ENCODE measurements around the gene DLGAP4.

Gene DLGAP4

DNA sequence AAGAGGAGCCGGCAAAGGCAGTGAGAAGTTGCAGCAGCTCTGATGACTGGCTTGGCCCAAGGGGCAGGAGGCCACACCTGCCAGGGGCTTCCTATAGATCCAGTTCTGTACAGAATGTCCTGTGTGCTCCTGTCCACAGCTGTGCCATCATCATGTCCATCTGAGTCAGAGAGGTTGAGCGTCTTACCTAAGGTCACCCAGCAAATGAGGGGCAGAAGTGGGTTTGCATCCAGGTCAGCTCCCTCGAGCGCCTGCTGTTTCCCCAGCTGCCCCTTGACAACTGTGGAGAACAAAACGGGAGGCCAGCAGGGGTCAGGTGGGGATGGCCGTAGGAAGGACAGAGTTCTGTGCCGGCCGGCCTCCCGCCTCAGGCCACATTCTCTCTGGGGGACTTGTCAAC lies 47.6 kb downstream of the DLGAP4 start:
- Histone ChIP-seq H3K27me3 (ENCODE audit: control insufficient read depth in 5 of 5, insufficient read depth in 4 of 5, low read length in 5 of 5) (peaks cover 3 to 7% (median 4%) of the 10 kb centered on the region in 5 donors), H3K4me1 (ENCODE audit: control insufficient read depth in 5 of 5, insufficient read depth in 5 of 5, low read length in 5 of 5) (no peaks in the 10 kb centered on the region), H3K9ac (ENCODE audit: low read length in 5 of 5) (no peak overlapping the region)

GRCh38 chr20:36355469-36356171 lies 49.5 kb downstream of the DLGAP4 start:
- no peaks in the 10 kb centered on the region for H3K36me3 ChIP-seq (ENCODE audit: control insufficient read depth in 5 of 5, insufficient read depth in 5 of 5, low read length in 5 of 5)
- peaks cover 4 to 13% (median 10%) of the 10 kb centered on the region in 5 donors for H3K27me3 ChIP-seq (ENCODE audit: control insufficient read depth in 5 of 5, insufficient read depth in 4 of 5, low read length in 5 of 5)
- no peak overlapping the region for H3K9ac ChIP-seq (ENCODE audit: low read length in 5 of 5)
- no peaks in the 10 kb centered on the region for H3K4me1 ChIP-seq (ENCODE audit: control insufficient read depth in 5 of 5, insufficient read depth in 5 of 5, low read length in 5 of 5)
- H3K27ac ChIP-seq (ENCODE audit: low read depth, low read length): no peak overlapping the region
- H3K9me3 ChIP-seq (ENCODE audit: control insufficient read depth in 5 of 5, low read length in 5 of 5): no peaks in the 10 kb centered on the region
- H3K4me3 ChIP-seq (ENCODE audit: low read depth in 1 of 5, low read length in 5 of 5): no peak overlapping the region

More for the DNA sequence above, 47.6 kb downstream of the DLGAP4 start:
- no peak overlapping the region for H3K27ac ChIP-seq (ENCODE audit: low read depth, low read length)
- no peaks in the 10 kb centered on the region for H3K9me3 ChIP-seq (ENCODE audit: control insufficient read depth in 5 of 5, low read length in 5 of 5)
- H3K4me3 ChIP-seq (ENCODE audit: low read depth in 1 of 5, low read length in 5 of 5): no peak overlapping the region
- no peaks in the 10 kb centered on the region for H3K36me3 ChIP-seq (ENCODE audit: control insufficient read depth in 5 of 5, insufficient read depth in 5 of 5, low read length in 5 of 5)

DNA sequence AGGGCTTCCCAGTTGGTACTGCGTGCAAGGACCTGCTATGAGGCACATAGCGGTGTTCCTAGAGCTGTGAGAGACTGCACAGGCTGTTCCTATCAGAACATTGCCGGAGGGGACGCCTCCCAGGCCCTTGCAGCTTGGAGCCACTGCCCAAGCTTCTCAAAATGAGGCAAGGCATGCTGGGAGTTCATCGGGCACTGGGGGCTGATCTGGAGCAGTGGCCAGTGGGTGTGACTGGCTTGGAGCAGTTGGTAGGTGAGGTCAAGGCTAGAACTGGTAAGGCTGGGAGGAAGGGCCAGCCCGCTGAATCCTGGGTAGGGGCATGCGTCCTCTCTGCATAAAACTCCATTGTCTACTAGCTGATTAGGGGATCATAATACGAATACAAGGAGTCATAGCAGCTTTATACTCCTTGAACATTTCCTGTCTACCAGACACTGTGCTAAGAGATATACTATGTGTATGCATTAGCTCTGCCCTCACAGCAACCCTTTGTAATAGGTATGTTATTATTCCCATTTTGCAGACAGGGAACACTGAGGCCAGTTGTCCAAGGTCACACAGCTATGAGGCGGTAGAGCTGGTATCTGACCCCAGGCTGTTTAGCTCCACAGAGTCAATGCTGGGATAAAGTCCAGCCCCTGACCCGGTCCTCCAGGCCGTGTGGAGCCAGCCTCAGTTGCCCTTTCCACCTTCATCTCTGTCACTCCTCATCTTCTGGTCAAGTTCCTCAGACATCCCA lies 53.7 kb downstream of the DLGAP4 start:
- Histone ChIP-seq H3K9ac (ENCODE audit: low read length in 5 of 5) (no peak overlapping the region), H3K4me1 (ENCODE audit: control insufficient read depth in 5 of 5, insufficient read depth in 5 of 5, low read length in 5 of 5) (no peaks in the 10 kb centered on the region), H3K27ac (ENCODE audit: low read depth, low read length) (no peak overlapping the region), H3K9me3 (ENCODE audit: control insufficient read depth in 5 of 5, low read length in 5 of 5) (no peaks in the 10 kb centered on the region), H3K27me3 (ENCODE audit: control insufficient read depth in 5 of 5, insufficient read depth in 4 of 5, low read length in 5 of 5) (peaks cover 4 to 13% (median 8%) of the 10 kb centered on the region in 5 donors), H3K4me3 (ENCODE audit: low read depth in 1 of 5, low read length in 5 of 5) (no peak overlapping the region), H3K36me3 (ENCODE audit: control insufficient read depth in 5 of 5, insufficient read depth in 5 of 5, low read length in 5 of 5) (no peaks in the 10 kb centered on the region)

GRCh38 chr20:36360429-36360828 lies 54.3 kb downstream of the DLGAP4 start:
- Histone ChIP-seq H3K27ac (ENCODE audit: low read depth, low read length) (no peak overlapping the region), H3K9me3 (ENCODE audit: control insufficient read depth in 5 of 5, low read length in 5 of 5) (no peaks in the 10 kb centered on the region), H3K36me3 (ENCODE audit: control insufficient read depth in 5 of 5, insufficient read depth in 5 of 5, low read length in 5 of 5) (no peaks in the 10 kb centered on the region), H3K4me1 (ENCODE audit: control insufficient read depth in 5 of 5, insufficient read depth in 5 of 5, low read length in 5 of 5) (no peaks in the 10 kb centered on the region), H3K27me3 (ENCODE audit: control insufficient read depth in 5 of 5, insufficient read depth in 4 of 5, low read length in 5 of 5) (peaks cover 4 to 13% (median 8%) of the 10 kb centered on the region in 5 donors), H3K4me3 (ENCODE audit: low read depth in 1 of 5, low read length in 5 of 5) (no peak overlapping the region), H3K9ac (ENCODE audit: low read length in 5 of 5) (no peak overlapping the region)

- Histone ChIP-seq H3K27me3 (ENCODE audit: control insufficient read depth in 5 of 5, insufficient read depth in 4 of 5, low read length in 5 of 5) (peaks cover 4 to 13% (median 8%) of the 10 kb centered on the region in 5 donors), H3K4me1 (ENCODE audit: control insufficient read depth in 5 of 5, insufficient read depth in 5 of 5, low read length in 5 of 5) (no peaks in the 10 kb centered on the region), H3K36me3 (ENCODE audit: control insufficient read depth in 5 of 5, insufficient read depth in 5 of 5, low read length in 5 of 5) (no peaks in the 10 kb centered on the region), H3K27ac (ENCODE audit: low read depth, low read length) (no peak overlapping the region), H3K9ac (ENCODE audit: low read length in 5 of 5) (no peak overlapping the region), H3K4me3 (ENCODE audit: low read depth in 1 of 5, low read length in 5 of 5) (no peak overlapping the region), H3K9me3 (ENCODE audit: control insufficient read depth in 5 of 5, low read length in 5 of 5) (no peaks in the 10 kb centered on the region)
Measured at GRCh38 chr20:36361406-36361805, 55.3 kb downstream of the DLGAP4 start.

GRCh38 chr20:36362261-36362660 lies 56.1 kb downstream of the DLGAP4 start:
- Histone ChIP-seq H3K27me3 (ENCODE audit: control insufficient read depth in 5 of 5, insufficient read depth in 4 of 5, low read length in 5 of 5) (peaks cover 6 to 14% (median 9%) of the 10 kb centered on the region in 5 donors), H3K9ac (ENCODE audit: low read length in 5 of 5) (no peak overlapping the region), H3K27ac (ENCODE audit: low read depth, low read length) (no peak overlapping the region), H3K4me1 (ENCODE audit: control insufficient read depth in 5 of 5, insufficient read depth in 5 of 5, low read length in 5 of 5) (no peaks in the 10 kb centered on the region), H3K4me3 (ENCODE audit: low read depth in 1 of 5, low read length in 5 of 5) (no peak overlapping the region), H3K9me3 (ENCODE audit: control insufficient read depth in 5 of 5, low read length in 5 of 5) (no peaks in the 10 kb centered on the region), H3K36me3 (ENCODE audit: control insufficient read depth in 5 of 5, insufficient read depth in 5 of 5, low read length in 5 of 5) (no peaks in the 10 kb centered on the region)

GRCh38 chr20:36362978-36363713 lies 57.0 kb downstream of the DLGAP4 start:
- Histone ChIP-seq H3K9me3 (ENCODE audit: control insufficient read depth in 5 of 5, low read length in 5 of 5) (no peaks in the 10 kb centered on the region), H3K4me3 (ENCODE audit: low read depth in 1 of 5, low read length in 5 of 5) (no peak overlapping the region), H3K27me3 (ENCODE audit: control insufficient read depth in 5 of 5, insufficient read depth in 4 of 5, low read length in 5 of 5) (peaks cover 4 to 17% (median 14%) of the 10 kb centered on the region in 5 donors), H3K9ac (ENCODE audit: low read length in 5 of 5) (no peak overlapping the region), H3K27ac (ENCODE audit: low read depth, low read length) (no peak overlapping the region), H3K36me3 (ENCODE audit: control insufficient read depth in 5 of 5, insufficient read depth in 5 of 5, low read length in 5 of 5) (no peaks in the 10 kb centered on the region), H3K4me1 (ENCODE audit: control insufficient read depth in 5 of 5, insufficient read depth in 5 of 5, low read length in 5 of 5) (no peaks in the 10 kb centered on the region)

DNA sequence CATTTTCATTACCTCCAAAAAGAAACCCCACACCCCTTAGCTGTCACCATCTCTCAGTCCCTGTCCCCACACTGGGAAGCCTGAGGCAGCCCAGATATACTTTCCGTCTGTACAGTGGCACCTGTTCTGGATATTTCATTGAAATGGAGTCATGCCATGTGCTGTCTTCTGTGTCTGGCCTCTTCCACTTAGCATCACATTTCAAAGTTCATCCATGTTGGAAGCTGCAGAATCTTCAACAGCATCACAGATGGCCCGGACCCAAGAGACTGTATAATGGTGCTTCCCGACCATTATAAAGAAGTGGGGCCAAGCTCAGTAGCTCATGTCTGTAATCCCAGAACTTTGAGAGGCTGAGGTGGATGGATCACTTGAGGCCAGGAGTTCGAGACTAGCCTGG lies 58.4 kb downstream of the DLGAP4 start:
- Histone ChIP-seq H3K36me3 (ENCODE audit: control insufficient read depth in 5 of 5, insufficient read depth in 5 of 5, low read length in 5 of 5) (no peaks in the 10 kb centered on the region), H3K27me3 (ENCODE audit: control insufficient read depth in 5 of 5, insufficient read depth in 4 of 5, low read length in 5 of 5) (peaks cover 5 to 19% (median 12%) of the 10 kb centered on the region in 5 donors)

DNA sequence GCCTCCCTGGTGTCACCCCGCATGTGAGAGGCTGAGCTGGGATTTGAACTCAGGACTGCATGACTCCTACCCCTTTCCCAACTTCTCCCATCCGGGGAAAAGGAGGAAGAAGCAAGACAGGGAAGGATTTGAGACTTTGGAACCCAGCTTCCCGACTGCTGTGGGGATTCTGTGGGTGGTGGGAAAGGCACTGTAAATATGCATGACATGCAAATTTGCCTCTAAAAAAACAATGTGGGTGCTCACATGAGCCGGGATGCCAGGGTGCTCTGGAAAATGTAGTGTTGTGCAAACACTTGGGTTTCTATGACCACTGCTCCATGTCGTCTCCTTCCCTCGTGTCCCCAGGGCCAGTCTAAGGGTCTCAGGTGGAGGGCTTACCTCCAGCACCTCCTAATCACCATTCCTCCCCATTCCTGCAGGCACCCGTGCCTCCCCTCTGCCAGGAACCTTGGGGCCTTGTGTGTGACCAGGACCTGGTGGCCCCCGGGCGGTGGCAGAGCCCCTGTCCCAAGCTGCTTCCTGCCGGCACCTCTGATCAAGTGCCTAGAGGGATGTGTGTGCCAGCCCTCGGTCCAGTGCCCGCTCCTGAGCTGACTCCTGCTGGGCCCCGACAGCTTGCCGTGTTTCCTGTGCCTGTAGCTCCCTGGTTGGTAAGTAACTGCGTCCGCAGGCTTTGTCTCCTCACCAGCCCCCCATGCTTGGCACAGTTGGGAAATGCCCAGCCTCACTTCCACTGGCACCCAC lies 60.7 kb downstream of the DLGAP4 start:
- H3K27ac ChIP-seq (ENCODE audit: low read depth, low read length): no peak overlapping the region
- H3K36me3 ChIP-seq (ENCODE audit: control insufficient read depth in 5 of 5, insufficient read depth in 5 of 5, low read length in 5 of 5): no peaks in the 10 kb centered on the region
- no peaks in the 10 kb centered on the region for H3K4me1 ChIP-seq (ENCODE audit: control insufficient read depth in 5 of 5, insufficient read depth in 5 of 5, low read length in 5 of 5)
- no peaks in the 10 kb centered on the region for H3K9me3 ChIP-seq (ENCODE audit: control insufficient read depth in 5 of 5, low read length in 5 of 5)
- H3K27me3 ChIP-seq (ENCODE audit: control insufficient read depth in 5 of 5, insufficient read depth in 4 of 5, low read length in 5 of 5): peaks cover 1 to 16% (median 7%) of the 10 kb centered on the region in 5 donors
- no peak overlapping the region for H3K9ac ChIP-seq (ENCODE audit: low read length in 5 of 5)
- H3K4me3 ChIP-seq (ENCODE audit: low read depth in 1 of 5, low read length in 5 of 5): no peak overlapping the region

More for the DNA sequence above, 58.4 kb downstream of the DLGAP4 start:
- Histone ChIP-seq H3K27ac (ENCODE audit: low read depth, low read length) (no peak overlapping the region), H3K9ac (ENCODE audit: low read length in 5 of 5) (no peak overlapping the region), H3K4me3 (ENCODE audit: low read depth in 1 of 5, low read length in 5 of 5) (no peak overlapping the region), H3K4me1 (ENCODE audit: control insufficient read depth in 5 of 5, insufficient read depth in 5 of 5, low read length in 5 of 5) (no peaks in the 10 kb centered on the region), H3K9me3 (ENCODE audit: control insufficient read depth in 5 of 5, low read length in 5 of 5) (no peaks in the 10 kb centered on the region)

All from subcutaneous abdominal adipose tissue (tissue), 5 donors.